NT2/D1 (cell line): ENCODE results near the gene PACSIN2.

Experiments used
- DNase-seq: peaks from one replicate; pipeline ENCODE4 v3.0.0-alpha.2; 2011; ENCODE audit warnings: low read depth, low spot score
- H3K27me3 ChIP-seq: 2 replicates; pipeline ENCODE4 v1.6.0; 2011; ENCODE audit warnings: mild to moderate bottlenecking; ENCODE audit not compliant: insufficient read length, insufficient read depth
- H3K36me3 ChIP-seq: 2 replicates; pipeline ENCODE4 v1.6.1; 2011; ENCODE audit warnings: mild to moderate bottlenecking, low read length, mixed read lengths; ENCODE audit not compliant: insufficient read depth, insufficient read length
- H3K4me1 ChIP-seq: 2 replicates; pipeline ENCODE4 v1.5.1; 2011; ENCODE audit not compliant: insufficient read depth, insufficient read length
- H3K4me3 ChIP-seq: 2 replicates; pipeline ENCODE4 v1.5.1; 2011; ENCODE audit warnings: low read depth; ENCODE audit not compliant: insufficient read length
- H3K9ac ChIP-seq: 2 replicates; pipeline ENCODE4 v1.6.0; 2011; ENCODE audit warnings: low read depth; ENCODE audit not compliant: insufficient read length
- H3K9me3 ChIP-seq: 2 replicates; pipeline ENCODE4 v1.5.1; 2011; ENCODE audit warnings: mild to moderate bottlenecking, low read length; ENCODE audit not compliant: insufficient read depth
- SUZ12 ChIP-seq: IDR thresholded peaks from 2 replicates; pipeline ENCODE4 v1.6.1; 2011; ENCODE audit not compliant: insufficient read length, insufficient read depth; ENCODE audit errors: extremely low read depth
- YY1 ChIP-seq: IDR thresholded peaks from 2 replicates; pipeline ENCODE4 v1.6.1; 2011; ENCODE audit not compliant: insufficient read length, insufficient read depth
- ZNF274 ChIP-seq: IDR thresholded peaks from 2 replicates; pipeline ENCODE4 v1.6.1; 2011; ENCODE audit warnings: mild to moderate bottlenecking, low read depth, low read length

PACSIN2 gene

GRCh38 chr22:42948294-42948693, 66.7 kb downstream of the PACSIN2 start:
- TF ChIP-seq YY1 (no peak), ZNF274 (no peak), SUZ12 (no peak)

GRCh38 chr22:42947211-42947990, 67.5 kb downstream of the PACSIN2 start:
- peaks cover 16% of the 10 kb centered on the region for H3K4me1 ChIP-seq
- H3K9me3 ChIP-seq = no peaks in the 10 kb centered on the region
- no peak overlapping the region for H3K4me3 ChIP-seq
- TF ChIP-seq YY1 = no peak
- no peak for TF ChIP-seq SUZ12
- no peak for TF ChIP-seq ZNF274
- no peak overlapping the region for H3K9ac ChIP-seq
- DNase-seq = no peak
- H3K36me3 ChIP-seq = peaks cover 13% of the 10 kb centered on the region
- H3K27me3 ChIP-seq = no peaks in the 10 kb centered on the region

More at GRCh38 chr22:42948294-42948693, 66.7 kb downstream of the PACSIN2 start:
- Histone ChIP-seq H3K27me3 (no peaks in the 10 kb centered on the region), H3K4me1 (peaks cover 16% of the 10 kb centered on the region), H3K9me3 (no peaks in the 10 kb centered on the region), H3K36me3 (peaks cover 13% of the 10 kb centered on the region), H3K4me3 (no peak overlapping the region), H3K9ac (no peak overlapping the region)
- no peak for DNase-seq

GRCh38 chr22:42946546-42947198, 68.3 kb downstream of the PACSIN2 start:
- H3K36me3 ChIP-seq = peaks cover 13% of the 10 kb centered on the region
- peaks cover 16% of the 10 kb centered on the region for H3K4me1 ChIP-seq
- H3K4me3 ChIP-seq = no peak overlapping the region
- H3K9ac ChIP-seq = peak overlapping the region; percentile 8
- no peaks in the 10 kb centered on the region for H3K27me3 ChIP-seq
- no peak for DNase-seq
- no peaks in the 10 kb centered on the region for H3K9me3 ChIP-seq
- TF ChIP-seq ZNF274 (no peak), YY1 (no peak), SUZ12 (no peak)

GRCh38 chr22:42945736-42946135, 69.2 kb downstream of the PACSIN2 start:
- H3K4me1 ChIP-seq = peaks cover 16% of the 10 kb centered on the region
- peaks cover 12% of the 10 kb centered on the region for H3K36me3 ChIP-seq
- TF ChIP-seq ZNF274 (no peak), YY1 (no peak), SUZ12 (no peak)
- no peak overlapping the region for H3K4me3 ChIP-seq
- no peak overlapping the region for H3K9ac ChIP-seq
- H3K27me3 ChIP-seq = no peaks in the 10 kb centered on the region
- H3K9me3 ChIP-seq = no peaks in the 10 kb centered on the region
- DNase-seq = no peak

GRCh38 chr22:42945027-42945426, 69.9 kb downstream of the PACSIN2 start:
- DNase-seq = no peak
- H3K4me1 ChIP-seq = peaks cover 18% of the 10 kb centered on the region
- H3K4me3 ChIP-seq = no peak overlapping the region
- TF ChIP-seq SUZ12 = no peak
- no peak for TF ChIP-seq YY1
- no peak for TF ChIP-seq ZNF274
- H3K9ac ChIP-seq = no peak overlapping the region
- no peaks in the 10 kb centered on the region for H3K27me3 ChIP-seq
- no peaks in the 10 kb centered on the region for H3K9me3 ChIP-seq
- H3K36me3 ChIP-seq = peaks cover 11% of the 10 kb centered on the region

GRCh38 chr22:42944409-42944808, 70.5 kb downstream of the PACSIN2 start:
- no peaks in the 10 kb centered on the region for H3K27me3 ChIP-seq
- peaks cover 22% of the 10 kb centered on the region for H3K4me1 ChIP-seq
- no peak for DNase-seq
- no peak overlapping the region for H3K4me3 ChIP-seq
- H3K9ac ChIP-seq = no peak overlapping the region
- H3K36me3 ChIP-seq = peaks cover 11% of the 10 kb centered on the region
- TF ChIP-seq YY1 = no peak
- no peak for TF ChIP-seq ZNF274
- TF ChIP-seq SUZ12 = no peak
- H3K9me3 ChIP-seq = no peaks in the 10 kb centered on the region

- no peak for DNase-seq
- Histone ChIP-seq H3K27me3 (no peaks in the 10 kb centered on the region), H3K4me3 (no peak overlapping the region), H3K9me3 (no peaks in the 10 kb centered on the region), H3K36me3 (peaks cover 11% of the 10 kb centered on the region), H3K4me1 (peaks cover 22% of the 10 kb centered on the region), H3K9ac (no peak overlapping the region)
- no peak for TF ChIP-seq ZNF274
- no peak for TF ChIP-seq YY1
- TF ChIP-seq SUZ12 = no peak
Observed at GRCh38 chr22:42943981-42944380, 71.0 kb downstream of the PACSIN2 start.
